Central memory CD8-positive, alpha-beta T cell (primary cell): ENCODE results near the gene PARP8.
"Not testable (repeated sequence)": the region's sequence is repeated elsewhere in the genome, so short reads cannot be mapped to it uniquely, and the experiment has no call there.

Source experiments
- ATAC-seq: fragments of 150-1000 bp; cut with Tn5 transposase; replicated peaks from 2 replicates; pipeline ENCODE4 v1.10.0; 2022; ENCODE audit warnings: mild to moderate bottlenecking, moderate FRiP score, moderate number of reproducible peaks; ENCODE audit not compliant: poor library complexity, severe bottlenecking; ENCODE audit errors: extremely low read depth
- DNase-seq, 2 donors: peaks; one replicate each; pipeline ENCODE4 v3.0.0; 2021; ENCODE audit warnings: low spot score in 2 of 2
- H3K27ac Mint-ChIP-seq: one replicate; pipeline ENCODE4 v1.8.0; 2022; ENCODE audit warnings: low read depth, mild to moderate bottlenecking, moderate library complexity, mixed read lengths
- H3K27me3 Mint-ChIP-seq: one replicate; pipeline ENCODE4 v1.8.0; 2022; ENCODE audit warnings: mixed read lengths
- H3K36me3 Mint-ChIP-seq: one replicate; pipeline ENCODE4 v1.8.0; 2022; ENCODE audit warnings: mild to moderate bottlenecking, moderate library complexity, mixed read lengths; ENCODE audit not compliant: insufficient read depth
- H3K4me1 Mint-ChIP-seq: one replicate; pipeline ENCODE4 v1.8.0; 2022; ENCODE audit warnings: mixed read lengths
- H3K4me3 Mint-ChIP-seq: one replicate; pipeline ENCODE4 v1.8.0; 2022; ENCODE audit warnings: mild to moderate bottlenecking, moderate library complexity, mixed read lengths
- H3K9me3 Mint-ChIP-seq: one replicate; pipeline ENCODE4 v1.8.0; 2022; ENCODE audit warnings: mixed read lengths

Gene PARP8, protein sequence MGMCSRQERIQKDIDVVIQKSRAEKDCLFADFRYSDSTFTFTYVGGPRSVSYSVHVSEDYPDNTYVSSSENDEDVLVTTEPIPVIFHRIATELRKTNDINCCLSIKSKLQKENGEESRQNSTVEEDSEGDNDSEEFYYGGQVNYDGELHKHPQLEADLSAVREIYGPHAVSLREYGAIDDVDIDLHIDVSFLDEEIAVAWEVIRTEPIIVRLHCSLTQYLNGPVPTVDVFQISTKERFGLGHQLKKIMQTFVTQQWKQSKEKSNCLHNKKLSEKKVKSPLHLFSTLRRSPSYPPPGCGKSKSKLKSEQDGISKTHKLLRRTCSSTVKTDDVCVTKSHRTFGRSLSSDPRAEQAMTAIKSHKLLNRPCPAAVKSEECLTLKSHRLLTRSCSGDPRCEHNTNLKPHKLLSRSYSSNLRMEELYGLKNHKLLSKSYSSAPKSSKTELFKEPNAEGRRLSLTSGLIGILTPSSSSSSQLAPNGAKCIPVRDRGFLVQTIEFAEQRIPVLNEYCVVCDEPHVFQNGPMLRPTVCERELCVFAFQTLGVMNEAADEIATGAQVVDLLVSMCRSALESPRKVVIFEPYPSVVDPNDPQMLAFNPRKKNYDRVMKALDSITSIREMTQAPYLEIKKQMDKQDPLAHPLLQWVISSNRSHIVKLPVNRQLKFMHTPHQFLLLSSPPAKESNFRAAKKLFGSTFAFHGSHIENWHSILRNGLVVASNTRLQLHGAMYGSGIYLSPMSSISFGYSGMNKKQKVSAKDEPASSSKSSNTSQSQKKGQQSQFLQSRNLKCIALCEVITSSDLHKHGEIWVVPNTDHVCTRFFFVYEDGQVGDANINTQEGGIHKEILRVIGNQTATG

GRCh38 chr5:50666261-50667022 lies at the start of gene PARP8:
TSS of gene PARP8 (plus strand) at chr5:50666637. CDS start at chr5:50667096, 459 bp downstream.
- H3K4me1 Mint-ChIP-seq = peaks cover 50% of the 10 kb centered on the region
- no peaks in the 10 kb centered on the region for H3K9me3 Mint-ChIP-seq
- H3K27me3 Mint-ChIP-seq = no peaks in the 10 kb centered on the region
- peaks cover 44% of the 10 kb centered on the region for H3K36me3 Mint-ChIP-seq
- peak; percentile 30 for ATAC-seq
- H3K4me3 Mint-ChIP-seq = peak within 1 kb of the TSS; percentile 96
- peak; percentile 39 to 50 for DNase-seq
- peak within 1 kb of the TSS; percentile 98 for H3K27ac Mint-ChIP-seq

DNA sequence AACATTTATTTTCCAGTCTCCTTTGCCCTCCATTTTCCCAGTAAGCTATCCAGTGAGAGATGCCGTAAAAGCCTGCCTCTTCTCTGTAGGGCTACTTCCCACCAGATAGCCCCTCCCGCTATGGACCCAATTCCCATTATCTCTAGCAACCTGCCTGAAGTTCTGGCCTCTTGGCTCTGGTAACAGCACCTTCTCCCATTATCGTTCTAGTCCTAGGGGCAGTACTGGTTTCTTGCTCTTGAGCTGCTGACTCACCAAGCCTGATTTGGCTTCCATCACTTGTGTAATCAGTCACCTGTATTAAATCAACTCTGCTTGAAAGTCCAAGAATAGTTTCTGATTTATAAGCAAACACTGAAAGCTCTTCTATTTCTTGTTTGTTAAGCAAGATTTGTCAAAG lies 42.8 kb upstream of the PARP8 start:
- no peaks in the 10 kb centered on the region for H3K27me3 Mint-ChIP-seq
- no peak overlapping the region for H3K27ac Mint-ChIP-seq
- peaks cover 22% of the 10 kb centered on the region for H3K4me1 Mint-ChIP-seq
- no peak overlapping the region for H3K4me3 Mint-ChIP-seq
- H3K9me3 Mint-ChIP-seq = peaks cover 6% of the 10 kb centered on the region
- H3K36me3 Mint-ChIP-seq = peaks cover 6% of the 10 kb centered on the region
- DNase-seq = no peak
- no peak for ATAC-seq

- ATAC-seq, H3K27me3 Mint-ChIP-seq, H3K27ac Mint-ChIP-seq, H3K36me3 Mint-ChIP-seq, H3K9me3 Mint-ChIP-seq: not testable (repeated sequence)
- H3K4me3 Mint-ChIP-seq = peak overlapping the region; percentile 43
- DNase-seq = peak in 1 of 2 donors; percentile 56
- H3K4me1 Mint-ChIP-seq = peaks cover 51% of the 10 kb centered on the region
Measured at GRCh38 chr5:50634866-50635265, 31.6 kb upstream of the PARP8 start.

GRCh38 chr5:50637576-50637975 lies 28.9 kb upstream of the PARP8 start:
- H3K36me3 Mint-ChIP-seq = not testable (repeated sequence)
- H3K4me1 Mint-ChIP-seq = peaks cover 44% of the 10 kb centered on the region

GRCh38 chr5:50646591-50646990 lies 19.8 kb upstream of the PARP8 start:
- no peaks in the 10 kb centered on the region for H3K36me3 Mint-ChIP-seq
- H3K4me1 Mint-ChIP-seq = peaks cover 17% of the 10 kb centered on the region
- ATAC-seq (no peak), DNase-seq (no peak)
- H3K27me3 Mint-ChIP-seq = no peaks in the 10 kb centered on the region
- no peak overlapping the region for H3K4me3 Mint-ChIP-seq
- H3K9me3 Mint-ChIP-seq = no peaks in the 10 kb centered on the region
- no peak overlapping the region for H3K27ac Mint-ChIP-seq

More at GRCh38 chr5:50637576-50637975, 28.9 kb upstream of the PARP8 start:
- not testable (repeated sequence) for H3K27me3 Mint-ChIP-seq, DNase-seq, ATAC-seq, H3K9me3 Mint-ChIP-seq
- Mint-ChIP-seq H3K4me3 (peak overlapping the region; percentile 51), H3K27ac (peak overlapping the region; percentile 71)

GRCh38 chr5:50647726-50648125 lies 18.7 kb upstream of the PARP8 start:
- H3K9me3 Mint-ChIP-seq = no peaks in the 10 kb centered on the region
- H3K27me3 Mint-ChIP-seq = no peaks in the 10 kb centered on the region
- no peaks in the 10 kb centered on the region for H3K36me3 Mint-ChIP-seq
- ATAC-seq (no peak), DNase-seq (no peak)
- H3K4me3 Mint-ChIP-seq = no peak overlapping the region
- peaks cover 17% of the 10 kb centered on the region for H3K4me1 Mint-ChIP-seq
- H3K27ac Mint-ChIP-seq = peak overlapping the region; percentile 83

GRCh38 chr5:50653946-50654345 lies 12.5 kb upstream of the PARP8 start:
- Mint-ChIP-seq H3K27ac (no peak overlapping the region), H3K36me3 (peaks cover 2% of the 10 kb centered on the region), H3K4me3 (no peak overlapping the region), H3K27me3 (no peaks in the 10 kb centered on the region), H3K9me3 (no peaks in the 10 kb centered on the region), H3K4me1 (peaks cover 29% of the 10 kb centered on the region)
- no peak for DNase-seq
- ATAC-seq = peak; percentile 28

- H3K4me3 Mint-ChIP-seq = no peak overlapping the region
- no peak for ATAC-seq
- H3K27ac Mint-ChIP-seq = peak overlapping the region; percentile 84
Measured at GRCh38 chr5:50655067-50655809, 11.2 kb upstream of the PARP8 start.

GRCh38 chr5:50655810-50656205 lies 10.6 kb upstream of the PARP8 start:
- ATAC-seq = no peak
- peaks cover 22% of the 10 kb centered on the region for H3K4me1 Mint-ChIP-seq
- no peak overlapping the region for H3K4me3 Mint-ChIP-seq
- peak overlapping the region; percentile 84 for H3K27ac Mint-ChIP-seq
- H3K9me3 Mint-ChIP-seq = no peaks in the 10 kb centered on the region
- no peak for DNase-seq
- H3K36me3 Mint-ChIP-seq = peaks cover 2% of the 10 kb centered on the region
- no peaks in the 10 kb centered on the region for H3K27me3 Mint-ChIP-seq

More at GRCh38 chr5:50655067-50655809, 11.2 kb upstream of the PARP8 start:
- no peak for DNase-seq
- no peaks in the 10 kb centered on the region for H3K9me3 Mint-ChIP-seq
- peaks cover 2% of the 10 kb centered on the region for H3K36me3 Mint-ChIP-seq
- H3K27me3 Mint-ChIP-seq = no peaks in the 10 kb centered on the region
- peaks cover 22% of the 10 kb centered on the region for H3K4me1 Mint-ChIP-seq

DNA sequence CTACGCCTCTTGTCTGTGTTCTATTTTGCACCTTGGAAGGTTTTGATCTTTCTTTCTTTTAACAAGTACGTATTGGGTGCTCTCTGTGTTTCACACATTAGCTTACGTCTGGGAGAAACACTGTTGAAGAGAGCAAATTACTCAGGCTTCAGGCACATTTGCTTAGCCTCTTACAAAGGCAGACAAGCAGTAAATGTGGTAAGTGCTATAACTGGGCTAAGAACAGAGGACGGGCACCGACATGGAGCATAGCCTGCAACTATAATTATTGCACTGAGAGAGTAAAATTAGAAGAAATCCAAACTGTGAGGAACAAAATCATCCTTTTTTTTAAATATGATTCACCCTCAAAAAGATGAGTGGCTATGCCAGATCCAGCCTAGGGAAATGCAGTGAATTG lies 9.4 kb upstream of the PARP8 start:
- no peak for ATAC-seq
- H3K9me3 Mint-ChIP-seq = no peaks in the 10 kb centered on the region
- peaks cover 2% of the 10 kb centered on the region for H3K36me3 Mint-ChIP-seq
- H3K4me1 Mint-ChIP-seq = peaks cover 22% of the 10 kb centered on the region
- H3K4me3 Mint-ChIP-seq = no peak overlapping the region
- H3K27ac Mint-ChIP-seq = no peak overlapping the region
- DNase-seq = no peak
- H3K27me3 Mint-ChIP-seq = no peaks in the 10 kb centered on the region

DNA sequence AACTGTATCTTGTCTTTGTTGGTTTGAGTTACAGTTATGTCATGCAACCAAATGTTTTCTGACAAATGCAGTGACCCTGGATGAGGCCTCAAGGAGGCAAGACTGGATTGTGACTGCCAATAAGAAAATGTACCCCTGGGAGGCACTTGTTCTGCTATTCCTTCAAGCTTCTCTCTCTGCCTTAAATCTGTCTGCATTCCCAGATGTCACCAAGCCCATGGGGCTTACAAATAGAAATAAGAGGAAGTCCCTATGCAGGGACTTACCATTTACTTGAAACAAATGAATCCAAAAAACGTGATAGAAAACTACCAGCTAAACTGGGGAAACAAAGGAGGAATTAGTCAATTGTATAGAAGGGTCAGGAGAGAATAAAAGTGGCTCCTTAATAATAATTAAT lies 8.2 kb upstream of the PARP8 start:
- Mint-ChIP-seq H3K27me3 (no peaks in the 10 kb centered on the region), H3K4me1 (peaks cover 29% of the 10 kb centered on the region), H3K4me3 (no peak overlapping the region), H3K36me3 (peaks cover 2% of the 10 kb centered on the region), H3K9me3 (no peaks in the 10 kb centered on the region), H3K27ac (no peak overlapping the region)
- no peak for DNase-seq
- ATAC-seq = no peak

DNA sequence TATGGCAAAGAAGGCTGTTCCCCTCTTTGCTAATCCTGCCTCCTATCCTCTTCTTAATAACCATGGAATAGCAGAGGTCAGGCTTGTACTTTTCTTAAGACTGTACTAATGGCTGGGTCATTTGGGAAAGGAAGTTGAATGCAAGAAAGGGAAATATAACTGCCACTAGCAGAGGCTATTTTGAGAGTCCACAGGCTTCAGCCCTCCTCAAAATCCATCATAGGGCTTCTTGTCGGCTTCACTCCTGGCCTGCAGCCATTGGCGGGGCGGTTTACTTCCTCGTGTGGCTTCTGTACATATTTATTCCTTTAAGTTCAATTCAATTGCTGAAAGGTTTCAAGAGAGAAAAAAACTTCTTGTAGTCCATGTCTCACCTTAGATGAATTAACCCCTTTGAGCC lies 2.8 kb upstream of the PARP8 start:
- Mint-ChIP-seq H3K27ac (no peak overlapping the region), H3K9me3 (no peaks in the 10 kb centered on the region), H3K4me1 (peaks cover 35% of the 10 kb centered on the region), H3K27me3 (no peaks in the 10 kb centered on the region), H3K36me3 (peaks cover 33% of the 10 kb centered on the region), H3K4me3 (no peak overlapping the region)
- DNase-seq = no peak
- no peak for ATAC-seq
